Measurements from ENCODE around the gene LYST. TPM values are rescaled to one million over a fixed set of nuclear protein-coding genes. Genes with fewer than 3 reads are reported as not detected.
A peak's percentile ranks its signal among the peaks of the same experiment; 100 is the strongest.

The LYST gene
- polyA plus RNA-seq, 1 of the 3 experiments (the other 2 are of a cell fraction): 3.9 TPM

DNA sequence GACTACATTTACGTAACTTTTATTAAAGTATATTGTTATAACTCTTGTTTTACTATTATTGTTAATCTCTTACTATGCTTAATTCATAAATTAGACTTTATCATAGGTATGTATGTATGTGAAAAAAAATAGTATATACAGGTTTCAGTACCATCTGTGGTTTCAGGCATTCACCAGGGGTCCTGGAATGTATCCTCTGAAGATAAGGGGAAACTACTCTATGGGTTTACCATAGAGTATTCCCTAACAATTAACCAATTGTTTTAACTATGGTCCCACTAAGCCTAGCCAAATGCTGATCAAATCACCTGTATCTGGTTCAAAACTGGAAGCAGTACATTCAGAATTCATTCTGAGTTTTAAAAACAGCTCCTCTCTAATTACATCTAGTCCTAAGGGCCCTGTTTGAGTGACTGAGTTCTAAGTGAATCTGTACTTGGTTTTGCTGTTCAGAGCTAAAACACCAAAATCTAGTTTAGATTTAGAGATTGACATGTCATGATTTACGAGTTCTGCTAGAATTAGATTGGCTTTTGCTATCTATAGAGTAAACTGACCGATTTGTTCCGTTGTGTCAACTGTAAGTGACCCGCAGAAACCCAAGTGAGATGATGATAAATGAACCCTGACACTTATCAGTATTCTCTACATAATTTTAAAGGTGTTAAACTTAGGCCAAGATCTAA lies 123.6 kb downstream of the LYST start (continued):
- TF ChIP-seq USF2 (IDR thresholded peaks at IDR 0.05; ENCODE audit: borderline replicate concordance, low read depth, low read length) (no peak), TAF1 (IDR thresholded peaks at IDR 0.05; ENCODE audit: borderline replicate concordance, low read depth, low read length) (no peak), CHD2 (IDR thresholded peaks at IDR 0.05; ENCODE audit: low read length, partially characterized antibody) (no peak), GATA2 (CRISPR knock-in tag; IDR thresholded peaks at IDR 0.05) (no peak), RAD21 (IDR thresholded peaks at IDR 0.05; ENCODE audit: low read length) (no peak), FOSL2 (IDR thresholded peaks at IDR 0.05; ENCODE audit: borderline replicate concordance, low read depth) (no peak), EZH2phosphoT487 (IDR thresholded peaks at IDR 0.05; ENCODE audit: borderline replicate concordance, low read depth) (no peak)

- ChIA-PET POLR2A (no interaction called here), CTCF (no interaction called here)
- Histone ChIP-seq H3K79me2 (ENCODE audit: insufficient read depth) (no peaks in the 10 kb centered on the region), H3K27ac (ENCODE audit: low read depth in 2 of 2, low read length in 1 of 2) (peak overlapping the region; percentile 74 to 79; a peak in 3 of 4 replicates), H3K4me1 (ENCODE audit: control insufficient read depth in 1 of 2, insufficient read depth in 2 of 2, low read depth in 1 of 2, low read length in 1 of 2) (peaks cover 4 to 16% of the 10 kb centered on the region in 2 experiments; a peak in 2 of 4 replicates), H3K9me3 (no peaks in the 10 kb centered on the region), H3K4me3 (ENCODE audit: low read depth in 2 of 2, low read length in 1 of 2) (peak overlapping the region in 1 of 2 experiments; percentile 15; a peak in 1 of 4 replicates), H3K9ac (peak overlapping the region; percentile 55; the same call in 1 of the 2 replicates), H3K9me2 (no peaks in the 10 kb centered on the region), H3F3A (replicated peaks; ENCODE audit: insufficient read depth) (peaks cover 20% of the 10 kb centered on the region), H4K20me1 (ENCODE audit: insufficient read depth) (no peaks in the 10 kb centered on the region), H3K27me3 (ENCODE audit: insufficient read depth) (no peaks in the 10 kb centered on the region), H3K36me3 (replicated peaks in 1 of 2; ENCODE audit: control insufficient read depth in 1 of 2, insufficient read depth in 2 of 2, low read length in 1 of 2) (peaks cover 11 to 28% of the 10 kb centered on the region in 2 experiments), H2AFZ (ENCODE audit: low read depth) (peak overlapping the region; percentile 27; the same call in 1 of the 2 replicates), H3K4me2 (peak overlapping the region; percentile 16; the same call in 1 of the 2 replicates)
- WGBS (ENCODE audit: low lambda C conversion rate): 14% methylated on average over 5 of the region's 5 CpGs
- DNase-seq: no peak
- peak; percentile 81 for TF ChIP-seq TEAD4 (IDR thresholded peaks at IDR 0.05; ENCODE audit: borderline replicate concordance, insufficient read depth)
- peak in 1 of 2 experiments; percentile 59; a peak in 2 of 4 replicates for TF ChIP-seq EP300 (IDR thresholded peaks at IDR 0.05; ENCODE audit: borderline replicate concordance in 1 of 2, low read depth in 1 of 2, low read length in 1 of 2)
- TF ChIP-seq, protein P1, sequence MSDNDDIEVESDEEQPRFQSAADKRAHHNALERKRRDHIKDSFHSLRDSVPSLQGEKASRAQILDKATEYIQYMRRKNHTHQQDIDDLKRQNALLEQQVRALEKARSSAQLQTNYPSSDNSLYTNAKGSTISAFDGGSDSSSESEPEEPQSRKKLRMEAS (IDR thresholded peaks at IDR 0.05; ENCODE audit: low read depth): peak; percentile 55; the same call in 1 of the 2 replicates
- TF ChIP-seq USF1 (IDR thresholded peaks at IDR 0.05; ENCODE audit: borderline replicate concordance, low read depth): no peak
- peak; percentile 53 for TF ChIP-seq TCF12 (IDR thresholded peaks at IDR 0.05)
- no peak for TF ChIP-seq RFX5 (IDR thresholded peaks at IDR 0.05; ENCODE audit: low read length)
- peak; percentile 72 for TF ChIP-seq JUND (IDR thresholded peaks at IDR 0.05)
- TF ChIP-seq FOXJ3 (CRISPR knock-in tag; IDR thresholded peaks at IDR 0.05): no peak
- TF ChIP-seq CTCF (IDR thresholded peaks at IDR 0.05): no peak
- no peak for TF ChIP-seq USF2 (IDR thresholded peaks at IDR 0.05; ENCODE audit: borderline replicate concordance, low read depth, low read length)
- no peak for TF ChIP-seq GATA2 (CRISPR knock-in tag; IDR thresholded peaks at IDR 0.05)
- TF ChIP-seq, protein P2, sequence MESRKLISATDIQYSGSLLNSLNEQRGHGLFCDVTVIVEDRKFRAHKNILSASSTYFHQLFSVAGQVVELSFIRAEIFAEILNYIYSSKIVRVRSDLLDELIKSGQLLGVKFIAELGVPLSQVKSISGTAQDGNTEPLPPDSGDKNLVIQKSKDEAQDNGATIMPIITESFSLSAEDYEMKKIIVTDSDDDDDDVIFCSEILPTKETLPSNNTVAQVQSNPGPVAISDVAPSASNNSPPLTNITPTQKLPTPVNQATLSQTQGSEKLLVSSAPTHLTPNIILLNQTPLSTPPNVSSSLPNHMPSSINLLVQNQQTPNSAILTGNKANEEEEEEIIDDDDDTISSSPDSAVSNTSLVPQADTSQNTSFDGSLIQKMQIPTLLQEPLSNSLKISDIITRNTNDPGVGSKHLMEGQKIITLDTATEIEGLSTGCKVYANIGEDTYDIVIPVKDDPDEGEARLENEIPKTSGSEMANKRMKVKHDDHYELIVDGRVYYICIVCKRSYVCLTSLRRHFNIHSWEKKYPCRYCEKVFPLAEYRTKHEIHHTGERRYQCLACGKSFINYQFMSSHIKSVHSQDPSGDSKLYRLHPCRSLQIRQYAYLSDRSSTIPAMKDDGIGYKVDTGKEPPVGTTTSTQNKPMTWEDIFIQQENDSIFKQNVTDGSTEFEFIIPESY (IDR thresholded peaks at IDR 0.05; ENCODE audit: borderline replicate concordance, low read depth): no peak
- TF ChIP-seq IRF3 (IDR thresholded peaks at IDR 0.05; ENCODE audit: low read depth, low read length): no peak
- TF ChIP-seq RCOR1 (IDR thresholded peaks at IDR 0.05; ENCODE audit: low read length): no peak
Observed at GRCh38 chr1:235741294-235741693, 125.4 kb downstream of the LYST start.
